ENCODE data around the gene SLC22A9. TPM values are rescaled to one million over a fixed set of nuclear protein-coding genes. Genes with fewer than 3 reads are reported as not detected.
"Not testable (repeated sequence)": the region's sequence is repeated elsewhere in the genome, so short reads cannot be mapped to it uniquely, and the experiment has no call there.

SLC22A9 gene
- total RNA-seq, 1 donor: not detected

DNA sequence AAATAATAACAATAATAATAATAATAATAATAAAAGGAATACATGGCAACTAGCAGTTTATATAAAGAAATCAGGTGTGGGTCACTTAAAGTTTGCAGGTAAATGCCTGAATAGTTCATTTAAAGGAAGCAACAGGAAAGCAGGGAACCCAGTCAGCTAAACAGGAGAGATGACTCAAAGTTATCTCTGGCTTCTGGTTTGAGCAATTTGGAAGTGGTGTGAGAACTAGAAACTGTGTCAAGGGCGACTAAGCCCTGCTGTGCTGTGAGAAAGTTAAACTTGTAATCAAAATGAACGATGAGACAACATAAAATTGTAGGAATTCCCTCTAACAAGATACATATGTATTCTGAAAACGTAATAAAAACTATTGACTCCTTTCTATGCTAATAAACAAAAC, 35.5 kb downstream of the SLC22A9 start:
- TF ChIP-seq, protein P1, sequence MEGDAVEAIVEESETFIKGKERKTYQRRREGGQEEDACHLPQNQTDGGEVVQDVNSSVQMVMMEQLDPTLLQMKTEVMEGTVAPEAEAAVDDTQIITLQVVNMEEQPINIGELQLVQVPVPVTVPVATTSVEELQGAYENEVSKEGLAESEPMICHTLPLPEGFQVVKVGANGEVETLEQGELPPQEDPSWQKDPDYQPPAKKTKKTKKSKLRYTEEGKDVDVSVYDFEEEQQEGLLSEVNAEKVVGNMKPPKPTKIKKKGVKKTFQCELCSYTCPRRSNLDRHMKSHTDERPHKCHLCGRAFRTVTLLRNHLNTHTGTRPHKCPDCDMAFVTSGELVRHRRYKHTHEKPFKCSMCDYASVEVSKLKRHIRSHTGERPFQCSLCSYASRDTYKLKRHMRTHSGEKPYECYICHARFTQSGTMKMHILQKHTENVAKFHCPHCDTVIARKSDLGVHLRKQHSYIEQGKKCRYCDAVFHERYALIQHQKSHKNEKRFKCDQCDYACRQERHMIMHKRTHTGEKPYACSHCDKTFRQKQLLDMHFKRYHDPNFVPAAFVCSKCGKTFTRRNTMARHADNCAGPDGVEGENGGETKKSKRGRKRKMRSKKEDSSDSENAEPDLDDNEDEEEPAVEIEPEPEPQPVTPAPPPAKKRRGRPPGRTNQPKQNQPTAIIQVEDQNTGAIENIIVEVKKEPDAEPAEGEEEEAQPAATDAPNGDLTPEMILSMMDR (IDR thresholded peaks at IDR 0.05; ENCODE audit: insufficient read depth, low read depth, low read length): no peak
- DNase-seq (ENCODE audit: low read depth): no peak

DNA sequence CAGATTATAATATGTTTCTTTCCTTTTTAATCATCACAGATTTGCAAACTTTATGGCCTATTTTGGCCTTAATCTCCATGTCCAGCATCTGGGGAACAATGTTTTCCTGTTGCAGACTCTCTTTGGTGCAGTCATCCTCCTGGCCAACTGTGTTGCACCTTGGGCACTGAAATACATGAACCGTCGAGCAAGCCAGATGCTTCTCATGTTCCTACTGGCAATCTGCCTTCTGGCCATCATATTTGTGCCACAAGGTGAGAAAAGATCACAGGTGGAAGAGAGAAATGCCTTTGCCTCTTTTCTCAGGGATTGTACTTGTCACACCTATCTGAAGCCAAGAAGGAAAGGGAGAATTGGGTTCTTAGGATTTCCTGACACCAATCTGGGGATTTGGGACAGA, 36.9 kb downstream of the SLC22A9 start:
- TF ChIP-seq, protein P1 (IDR thresholded peaks at IDR 0.05; ENCODE audit: insufficient read depth, low read depth, low read length): no peak
- no peak for DNase-seq (ENCODE audit: low read depth)
- no peak overlapping the region for H3K4me3 ChIP-seq (ENCODE audit: low read depth, low read length)

More for the DNA sequence above, 35.5 kb downstream of the SLC22A9 start:
- H3K4me3 ChIP-seq (ENCODE audit: low read depth, low read length): no peak overlapping the region

DNA sequence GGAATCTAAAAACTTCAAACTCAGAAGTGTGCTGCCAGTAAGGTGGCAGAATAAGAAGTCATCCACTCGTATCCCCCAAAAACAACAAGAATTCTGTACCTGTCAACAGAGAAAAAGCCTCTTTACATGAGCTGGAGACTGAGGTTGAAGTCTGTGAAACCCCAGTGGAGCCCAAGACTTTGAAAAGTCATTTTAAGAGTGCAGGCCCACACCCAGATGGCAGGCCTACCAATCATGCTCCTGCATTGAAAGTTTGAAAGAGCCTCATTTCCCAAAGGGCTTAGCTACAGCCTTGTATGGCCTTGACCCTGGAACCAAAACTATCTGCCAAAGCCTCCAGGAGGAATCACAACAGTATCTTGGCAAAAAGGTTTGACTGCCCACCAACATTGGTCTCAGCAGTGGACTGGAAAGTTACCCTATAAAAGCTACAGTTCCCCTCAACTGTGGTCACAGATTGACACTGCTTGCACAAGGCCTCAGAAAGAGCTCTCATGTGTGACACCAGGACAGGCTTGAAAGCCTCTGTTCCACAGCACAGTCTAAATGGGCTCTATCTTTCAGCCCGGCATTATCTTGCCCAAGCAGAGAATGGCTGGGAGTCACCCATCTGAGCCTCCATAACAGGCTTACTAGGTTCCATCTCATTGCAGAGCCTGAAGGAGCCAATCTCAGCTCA, 47.7 kb downstream of the SLC22A9 start:
- no peak for DNase-seq (ENCODE audit: low read depth)
- no peak overlapping the region for H3K4me3 ChIP-seq (ENCODE audit: low read depth, low read length)
- TF ChIP-seq, protein P1 (IDR thresholded peaks at IDR 0.05; ENCODE audit: insufficient read depth, low read depth, low read length): no peak

DNA sequence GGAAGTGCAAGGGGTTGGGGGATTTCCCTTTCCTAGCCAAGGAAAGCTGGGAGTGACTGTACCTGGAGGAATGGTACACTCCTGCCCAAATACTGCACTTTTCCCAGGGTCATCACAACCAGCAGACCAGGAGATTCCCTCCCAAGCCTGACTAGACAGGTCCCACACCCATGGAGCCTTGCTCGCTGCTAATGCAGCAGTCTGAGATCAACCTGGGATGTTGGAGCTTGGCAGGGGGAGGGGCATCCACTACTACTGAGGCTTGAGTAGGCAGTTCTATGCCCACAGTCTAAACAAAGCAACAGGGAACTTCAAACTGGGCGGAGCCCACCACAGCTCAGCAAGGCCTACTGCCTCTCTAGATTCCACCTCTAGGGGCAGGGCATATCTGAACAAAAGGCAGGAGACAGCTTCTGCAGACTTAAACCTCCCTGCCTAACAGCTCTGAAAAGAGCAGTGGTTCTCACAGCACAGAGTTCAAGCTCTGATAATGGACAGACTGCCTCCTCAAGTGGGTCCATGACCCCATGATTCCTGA, 58.5 kb downstream of the SLC22A9 start:
- TF ChIP-seq, protein P1 (IDR thresholded peaks at IDR 0.05; ENCODE audit: insufficient read depth, low read depth, low read length): no peak
- no peak for DNase-seq (ENCODE audit: low read depth)
- H3K4me3 ChIP-seq (ENCODE audit: low read depth, low read length): no peak overlapping the region

- not testable (repeated sequence) for H3K4me3 ChIP-seq (ENCODE audit: low read depth, low read length); DNase-seq (ENCODE audit: low read depth)
These were observed 61.1 kb downstream of the SLC22A9 start for GRCh38 chr11:63430731-63431130.

- H3K4me3 ChIP-seq (ENCODE audit: low read depth, low read length); DNase-seq (ENCODE audit: low read depth): not testable (repeated sequence)
These were observed 65.8 kb downstream of the SLC22A9 start for GRCh38 chr11:63435351-63435750.

DNA sequence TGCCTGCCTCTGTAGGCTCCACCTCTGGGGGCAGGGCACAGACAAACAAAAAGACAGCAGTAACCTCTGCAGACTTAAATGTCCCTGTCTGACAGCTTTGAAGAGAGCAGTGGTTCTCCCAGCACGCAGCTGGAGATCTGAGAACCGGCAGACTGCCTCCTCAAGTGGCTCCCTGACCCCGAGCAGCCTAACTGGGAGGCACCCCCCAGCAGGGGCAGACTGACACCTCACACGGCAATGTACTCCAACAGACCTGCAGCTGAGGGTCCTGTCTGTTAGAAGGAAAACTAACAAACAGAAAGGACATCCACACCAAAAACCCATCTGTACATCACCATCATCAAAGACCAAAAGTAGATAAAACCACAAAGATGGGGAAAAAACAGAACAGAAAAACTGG, 66.2 kb downstream of the SLC22A9 start:
- not testable (repeated sequence) for DNase-seq (ENCODE audit: low read depth); H3K4me3 ChIP-seq (ENCODE audit: low read depth, low read length)

DNA sequence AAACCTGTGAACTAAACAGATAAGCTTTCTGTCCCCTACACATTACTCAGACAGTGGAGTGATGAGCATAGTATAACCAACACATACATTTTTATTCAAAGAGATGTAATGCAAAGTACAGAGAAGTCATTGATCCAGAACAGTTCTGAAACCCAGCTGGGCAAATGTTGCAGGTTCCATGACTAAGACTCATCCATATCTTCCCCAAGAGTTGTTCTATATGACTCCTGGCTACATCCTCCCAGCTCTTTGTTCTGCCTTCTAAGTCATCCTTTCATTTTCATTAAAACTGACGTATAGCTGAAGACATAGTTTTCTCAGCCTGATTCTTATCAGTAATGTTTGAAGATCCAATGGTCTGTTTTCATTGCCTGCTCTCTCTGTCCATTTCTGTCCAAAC, 74.1 kb downstream of the SLC22A9 start:
- DNase-seq (ENCODE audit: low read depth): no peak
- H3K4me3 ChIP-seq (ENCODE audit: low read depth, low read length): no peak overlapping the region
- TF ChIP-seq, protein P1 (IDR thresholded peaks at IDR 0.05; ENCODE audit: insufficient read depth, low read depth, low read length): no peak
